ENCODE measurements around the gene RSAD2.

The RSAD2 gene

DNA sequence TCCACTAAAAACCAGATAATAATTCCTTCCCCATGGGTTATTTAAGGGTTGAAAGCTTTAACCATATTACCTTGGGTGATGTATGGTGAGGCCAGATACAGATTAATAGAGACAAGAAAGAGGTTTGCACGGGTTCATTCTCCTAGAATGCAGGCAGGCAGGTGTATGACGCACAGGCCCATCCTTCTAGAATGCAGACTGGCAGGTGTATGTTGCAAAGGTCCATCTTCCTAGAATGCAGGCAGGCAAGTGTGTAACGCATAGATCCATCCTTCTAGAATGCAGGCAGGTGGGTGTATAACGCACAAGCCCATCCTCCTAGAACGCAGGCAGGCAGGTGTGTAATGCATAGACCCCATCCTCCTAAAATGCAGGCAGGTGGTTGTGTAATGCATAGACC, 3.9 kb downstream of the RSAD2 start:
- Histone ChIP-seq H3K23ac (ENCODE audit: low read length in 2 of 2) (no peak overlapping the region), H3K9ac (ENCODE audit: low read length) (no peak overlapping the region), H4K91ac (ENCODE audit: low read length) (no peak overlapping the region), H2BK15ac (ENCODE audit: low read depth, poor library complexity, severe bottlenecking) (no peak overlapping the region), H3K18ac (ENCODE audit: low read depth in 1 of 2, low read length in 2 of 2) (no peak overlapping the region), H2AFZ (ENCODE audit: low read depth, low read length) (no peak overlapping the region), H2BK5ac (ENCODE audit: low read depth, low read length, poor library complexity, severe bottlenecking) (no peak overlapping the region), H3K4me2 (ENCODE audit: low read length, poor library complexity, severe bottlenecking) (no peak overlapping the region), H2BK12ac (ENCODE audit: low read length in 2 of 2) (no peak overlapping the region), H3K27ac (ENCODE audit: low read length, poor library complexity, severe bottlenecking) (no peak overlapping the region), H3K14ac (ENCODE audit: low read length in 2 of 2) (no peak overlapping the region), H2AK5ac (ENCODE audit: low read length, severe bottlenecking) (no peak overlapping the region), H4K8ac (ENCODE audit: low read length) (no peak overlapping the region), H3K36me3 (ENCODE audit: control insufficient read depth in 1 of 2, insufficient read depth in 2 of 2, low read depth in 1 of 2, low read length in 2 of 2) (no peaks in the 10 kb centered on the region), H2BK120ac (ENCODE audit: low read depth, low read length) (no peak overlapping the region), H3K9me3 (ENCODE audit: control insufficient read depth, low read length) (no peaks in the 10 kb centered on the region), H3K4me3 (ENCODE audit: insufficient read depth in 1 of 2, low read depth in 1 of 2, low read length in 2 of 2) (no peak overlapping the region), H3K79me1 (replicated peaks; ENCODE audit: low read length, poor library complexity, severe bottlenecking) (no peaks in the 10 kb centered on the region), H3K4ac (ENCODE audit: low read depth in 1 of 2, low read length in 2 of 2) (no peak overlapping the region), H3K27me3 (ENCODE audit: control insufficient read depth in 1 of 2, insufficient read depth in 1 of 2, low read length in 2 of 2) (peaks cover 0 to 21% of the 10 kb centered on the region in 2 experiments), H3K4me1 (ENCODE audit: control insufficient read depth, insufficient read depth, low read depth, low read length) (no peaks in the 10 kb centered on the region)
- 78% methylated on average over 5 of the region's 5 CpGs for WGBS
- DNase-seq, result no peak

DNA sequence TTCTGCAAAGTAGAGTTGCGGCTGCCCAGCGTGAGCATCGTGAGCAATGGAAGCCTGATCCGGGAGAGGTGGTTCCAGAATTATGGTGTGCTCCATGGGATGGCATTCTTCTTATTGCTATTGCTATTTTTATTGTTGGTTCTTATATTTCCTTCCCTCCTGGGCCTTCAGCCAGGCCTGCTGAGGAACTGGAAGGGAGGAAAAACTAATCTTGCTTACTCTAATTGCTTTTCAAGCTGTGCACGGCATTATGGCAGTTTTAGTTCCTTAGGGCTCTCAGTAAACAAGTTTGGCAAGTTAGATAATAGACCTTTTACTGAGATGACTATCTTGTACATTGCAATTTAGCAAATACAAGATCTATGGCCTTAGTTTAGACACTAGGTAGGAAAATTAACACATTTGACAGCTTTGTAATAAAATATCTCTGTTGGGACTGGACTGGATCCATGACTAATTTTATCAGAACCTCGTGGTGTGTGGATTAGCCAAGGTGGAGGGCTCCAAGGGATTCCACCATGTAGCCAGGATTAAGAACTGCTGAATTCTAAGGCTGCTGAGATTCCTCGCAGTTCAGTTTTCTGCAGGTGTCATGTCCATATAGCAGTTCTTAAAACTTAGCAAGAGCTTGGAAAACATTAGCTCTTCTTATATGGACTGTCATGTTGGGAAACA, 6.0 kb downstream of the RSAD2 start:
- no peak overlapping the region for H2BK15ac ChIP-seq (ENCODE audit: low read depth, poor library complexity, severe bottlenecking)
- H3K9me3 ChIP-seq (ENCODE audit: control insufficient read depth, low read length), result no peaks in the 10 kb centered on the region
- no peak for DNase-seq
- no peak overlapping the region for H3K27ac ChIP-seq (ENCODE audit: low read length, poor library complexity, severe bottlenecking)
- WGBS, result 86% methylated on average over 5 of the region's 7 CpGs
- H2BK12ac ChIP-seq (ENCODE audit: low read length in 2 of 2), result no peak overlapping the region
- H3K14ac ChIP-seq (ENCODE audit: low read length in 2 of 2), result no peak overlapping the region
- H2AFZ ChIP-seq (ENCODE audit: low read depth, low read length), result no peak overlapping the region
- H3K18ac ChIP-seq (ENCODE audit: low read depth in 1 of 2, low read length in 2 of 2), result no peak overlapping the region
- H3K23ac ChIP-seq (ENCODE audit: low read length in 2 of 2), result no peak overlapping the region
- no peak overlapping the region for H4K91ac ChIP-seq (ENCODE audit: low read length)
- no peak overlapping the region for H3K4me2 ChIP-seq (ENCODE audit: low read length, poor library complexity, severe bottlenecking)
- no peak overlapping the region for H4K8ac ChIP-seq (ENCODE audit: low read length)
- H2AK5ac ChIP-seq (ENCODE audit: low read length, severe bottlenecking), result no peak overlapping the region
- no peak overlapping the region for H3K4ac ChIP-seq (ENCODE audit: low read depth in 1 of 2, low read length in 2 of 2)
- H2BK5ac ChIP-seq (ENCODE audit: low read depth, low read length, poor library complexity, severe bottlenecking), result no peak overlapping the region
- no peak overlapping the region for H3K9ac ChIP-seq (ENCODE audit: low read length)
- no peak overlapping the region for H3K4me3 ChIP-seq (ENCODE audit: insufficient read depth in 1 of 2, low read depth in 1 of 2, low read length in 2 of 2)
- no peak overlapping the region for H2BK120ac ChIP-seq (ENCODE audit: low read depth, low read length)
- no peaks in the 10 kb centered on the region for H3K79me1 ChIP-seq (replicated peaks; ENCODE audit: low read length, poor library complexity, severe bottlenecking)
- peaks cover 0 to 24% of the 10 kb centered on the region in 2 experiments for H3K27me3 ChIP-seq (ENCODE audit: control insufficient read depth in 1 of 2, insufficient read depth in 1 of 2, low read length in 2 of 2)
- no peaks in the 10 kb centered on the region for H3K36me3 ChIP-seq (ENCODE audit: control insufficient read depth in 1 of 2, insufficient read depth in 2 of 2, low read depth in 1 of 2, low read length in 2 of 2)
- no peaks in the 10 kb centered on the region for H3K4me1 ChIP-seq (ENCODE audit: control insufficient read depth, insufficient read depth, low read depth, low read length)

DNA sequence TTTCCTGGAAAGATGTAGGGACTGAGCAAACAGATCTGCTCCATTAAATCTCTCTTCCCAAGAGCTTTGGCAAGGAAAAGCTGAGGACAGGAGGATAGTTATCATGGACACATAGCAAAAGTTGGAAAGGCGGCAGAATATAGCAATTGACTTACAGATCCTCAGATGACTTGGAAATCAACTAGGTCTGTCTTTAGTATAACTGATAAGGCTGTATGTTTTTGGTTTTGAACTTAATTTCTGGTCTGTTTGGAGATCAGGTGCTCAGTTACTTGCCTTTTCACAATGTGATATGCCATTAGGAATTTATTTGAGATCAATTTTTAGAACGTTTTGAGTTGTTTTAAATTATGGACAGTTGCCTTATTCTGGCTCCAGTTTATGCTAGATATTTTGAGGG, 8.0 kb downstream of the RSAD2 start:
- Histone ChIP-seq H3K4me3 (ENCODE audit: insufficient read depth in 1 of 2, low read depth in 1 of 2, low read length in 2 of 2) (no peak overlapping the region), H2BK12ac (ENCODE audit: low read length in 2 of 2) (no peak overlapping the region), H3K9me3 (ENCODE audit: control insufficient read depth, low read length) (no peaks in the 10 kb centered on the region), H3K18ac (ENCODE audit: low read depth in 1 of 2, low read length in 2 of 2) (no peak overlapping the region), H3K23ac (ENCODE audit: low read length in 2 of 2) (no peak overlapping the region), H2BK5ac (ENCODE audit: low read depth, low read length, poor library complexity, severe bottlenecking) (no peak overlapping the region), H2AFZ (ENCODE audit: low read depth, low read length) (no peak overlapping the region), H2BK15ac (ENCODE audit: low read depth, poor library complexity, severe bottlenecking) (no peak overlapping the region), H4K8ac (ENCODE audit: low read length) (no peak overlapping the region), H3K4me1 (ENCODE audit: control insufficient read depth, insufficient read depth, low read depth, low read length) (no peaks in the 10 kb centered on the region), H3K27ac (ENCODE audit: low read length, poor library complexity, severe bottlenecking) (no peak overlapping the region), H3K27me3 (ENCODE audit: control insufficient read depth in 1 of 2, insufficient read depth in 1 of 2, low read length in 2 of 2) (peaks cover 0 to 25% of the 10 kb centered on the region in 2 experiments), H3K14ac (ENCODE audit: low read length in 2 of 2) (no peak overlapping the region), H2BK120ac (ENCODE audit: low read depth, low read length) (no peak overlapping the region), H3K79me1 (replicated peaks; ENCODE audit: low read length, poor library complexity, severe bottlenecking) (no peaks in the 10 kb centered on the region), H3K36me3 (ENCODE audit: control insufficient read depth in 1 of 2, insufficient read depth in 2 of 2, low read depth in 1 of 2, low read length in 2 of 2) (peaks cover 0 to 7% of the 10 kb centered on the region in 2 experiments), H4K91ac (ENCODE audit: low read length) (no peak overlapping the region), H3K4me2 (ENCODE audit: low read length, poor library complexity, severe bottlenecking) (no peak overlapping the region), H3K9ac (ENCODE audit: low read length) (no peak overlapping the region), H2AK5ac (ENCODE audit: low read length, severe bottlenecking) (no peak overlapping the region), H3K4ac (ENCODE audit: low read depth in 1 of 2, low read length in 2 of 2) (no peak overlapping the region)
- 79% methylated on average over 2 of the region's 2 CpGs for WGBS
- no peak for DNase-seq

DNA sequence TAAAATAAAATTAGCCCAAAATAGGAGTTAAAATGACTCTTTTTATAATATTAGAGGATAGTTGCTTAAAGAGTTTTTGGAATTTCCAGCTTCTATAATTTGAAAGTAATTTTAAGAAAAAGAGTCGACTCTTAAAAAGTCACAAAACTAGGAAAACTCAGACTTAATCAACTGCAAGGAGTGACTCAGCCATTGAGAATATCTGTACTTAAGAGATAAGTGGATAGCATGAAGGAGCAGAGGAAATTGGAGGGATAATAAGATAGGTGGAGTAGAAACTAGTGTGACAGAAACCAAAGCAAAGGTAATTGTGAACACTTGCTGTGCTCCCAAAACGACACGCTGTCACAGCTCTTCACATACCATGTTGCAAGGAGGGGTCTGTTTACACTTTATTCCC, 8.4 kb downstream of the RSAD2 start:
- H3K9me3 ChIP-seq (ENCODE audit: control insufficient read depth, low read length), result no peaks in the 10 kb centered on the region
- H2AK5ac ChIP-seq (ENCODE audit: low read length, severe bottlenecking), result no peak overlapping the region
- H4K8ac ChIP-seq (ENCODE audit: low read length), result no peak overlapping the region
- H3K4me2 ChIP-seq (ENCODE audit: low read length, poor library complexity, severe bottlenecking), result no peak overlapping the region
- no peak overlapping the region for H3K4me3 ChIP-seq (ENCODE audit: insufficient read depth in 1 of 2, low read depth in 1 of 2, low read length in 2 of 2)
- no peak for DNase-seq
- H2BK15ac ChIP-seq (ENCODE audit: low read depth, poor library complexity, severe bottlenecking), result no peak overlapping the region
- H2BK5ac ChIP-seq (ENCODE audit: low read depth, low read length, poor library complexity, severe bottlenecking), result no peak overlapping the region
- no peak overlapping the region for H3K9ac ChIP-seq (ENCODE audit: low read length)
- no CpG with 5 or more reads among the region's 3 CpGs for WGBS
- H2BK12ac ChIP-seq (ENCODE audit: low read length in 2 of 2), result no peak overlapping the region
- H2AFZ ChIP-seq (ENCODE audit: low read depth, low read length), result no peak overlapping the region
- H3K4ac ChIP-seq (ENCODE audit: low read depth in 1 of 2, low read length in 2 of 2), result no peak overlapping the region
- H3K79me1 ChIP-seq (replicated peaks; ENCODE audit: low read length, poor library complexity, severe bottlenecking), result no peaks in the 10 kb centered on the region
- H3K23ac ChIP-seq (ENCODE audit: low read length in 2 of 2), result no peak overlapping the region
- H3K18ac ChIP-seq (ENCODE audit: low read depth in 1 of 2, low read length in 2 of 2), result no peak overlapping the region
- no peak overlapping the region for H4K91ac ChIP-seq (ENCODE audit: low read length)
- no peak overlapping the region for H3K27ac ChIP-seq (ENCODE audit: low read length, poor library complexity, severe bottlenecking)
- no peak overlapping the region for H3K14ac ChIP-seq (ENCODE audit: low read length in 2 of 2)
- no peaks in the 10 kb centered on the region for H3K4me1 ChIP-seq (ENCODE audit: control insufficient read depth, insufficient read depth, low read depth, low read length)
- H3K27me3 ChIP-seq (ENCODE audit: control insufficient read depth in 1 of 2, insufficient read depth in 1 of 2, low read length in 2 of 2), result peaks cover 0 to 25% of the 10 kb centered on the region in 2 experiments
- no peak overlapping the region for H2BK120ac ChIP-seq (ENCODE audit: low read depth, low read length)
- H3K36me3 ChIP-seq (ENCODE audit: control insufficient read depth in 1 of 2, insufficient read depth in 2 of 2, low read depth in 1 of 2, low read length in 2 of 2), result peaks cover 0 to 9% of the 10 kb centered on the region in 2 experiments

All from mesenchymal stem cell (in vitro differentiated cells and primary cell).